ENCODE data around the gene SLAIN1.

DNA sequence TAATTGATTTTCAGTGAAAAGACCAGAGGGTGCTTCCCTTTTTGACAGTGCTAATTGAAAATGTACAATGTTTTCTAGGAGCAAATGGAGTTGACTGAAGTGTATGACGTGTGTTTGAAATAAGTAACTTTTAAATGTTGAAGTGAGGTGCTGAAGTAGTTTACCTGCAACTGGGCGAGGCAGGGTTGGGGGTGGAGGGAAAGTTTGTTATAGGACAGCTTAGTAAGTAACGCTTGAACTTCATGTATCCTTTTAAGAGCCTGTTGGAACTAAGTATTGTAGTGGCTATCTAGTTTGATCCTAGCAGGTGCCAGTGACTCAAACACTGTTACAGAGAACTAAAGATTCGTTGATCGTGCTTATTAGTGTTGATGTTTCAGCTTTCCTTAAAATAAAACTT is 5.9 kb downstream of the SLAIN1 start:
- TF ChIP-seq, protein P1, sequence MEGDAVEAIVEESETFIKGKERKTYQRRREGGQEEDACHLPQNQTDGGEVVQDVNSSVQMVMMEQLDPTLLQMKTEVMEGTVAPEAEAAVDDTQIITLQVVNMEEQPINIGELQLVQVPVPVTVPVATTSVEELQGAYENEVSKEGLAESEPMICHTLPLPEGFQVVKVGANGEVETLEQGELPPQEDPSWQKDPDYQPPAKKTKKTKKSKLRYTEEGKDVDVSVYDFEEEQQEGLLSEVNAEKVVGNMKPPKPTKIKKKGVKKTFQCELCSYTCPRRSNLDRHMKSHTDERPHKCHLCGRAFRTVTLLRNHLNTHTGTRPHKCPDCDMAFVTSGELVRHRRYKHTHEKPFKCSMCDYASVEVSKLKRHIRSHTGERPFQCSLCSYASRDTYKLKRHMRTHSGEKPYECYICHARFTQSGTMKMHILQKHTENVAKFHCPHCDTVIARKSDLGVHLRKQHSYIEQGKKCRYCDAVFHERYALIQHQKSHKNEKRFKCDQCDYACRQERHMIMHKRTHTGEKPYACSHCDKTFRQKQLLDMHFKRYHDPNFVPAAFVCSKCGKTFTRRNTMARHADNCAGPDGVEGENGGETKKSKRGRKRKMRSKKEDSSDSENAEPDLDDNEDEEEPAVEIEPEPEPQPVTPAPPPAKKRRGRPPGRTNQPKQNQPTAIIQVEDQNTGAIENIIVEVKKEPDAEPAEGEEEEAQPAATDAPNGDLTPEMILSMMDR (conservative IDR thresholded peaks at IDR 0.05; ENCODE audit: low read depth, low read length), result no peak
- no peak for TF ChIP-seq EZH2 (IDR thresholded peaks at IDR 0.05; ENCODE audit: borderline replicate concordance, low read depth, low read length, poor library complexity, severe bottlenecking)

Data from A673 (cell line).